ENCODE results near the gene PRAME. TPM values are rescaled to one million over a fixed set of nuclear protein-coding genes. Genes with fewer than 3 reads are reported as not detected.

PRAME gene
- total RNA-seq, 1 donor from 2014 or later: not detected

Other genes starting within 250 kb of the PRAME start
- 2.7 TPM in 2 replicates for gene ZNF280B, start 50.5 kb downstream of the PRAME start, total RNA-seq
- gene ZNF280A, start 39.0 kb downstream of the PRAME start, total RNA-seq: not detected in 2 replicates
- not detected in 2 replicates for gene GGTLC2, start 85.3 kb upstream of the PRAME start, total RNA-seq